Measurements from ENCODE around the gene CA10. TPM values are rescaled to one million over a fixed set of nuclear protein-coding genes. Genes with fewer than 3 reads are reported as not detected.

CA10 gene
- polyA plus RNA-seq, 1 experiment: not detected

DNA sequence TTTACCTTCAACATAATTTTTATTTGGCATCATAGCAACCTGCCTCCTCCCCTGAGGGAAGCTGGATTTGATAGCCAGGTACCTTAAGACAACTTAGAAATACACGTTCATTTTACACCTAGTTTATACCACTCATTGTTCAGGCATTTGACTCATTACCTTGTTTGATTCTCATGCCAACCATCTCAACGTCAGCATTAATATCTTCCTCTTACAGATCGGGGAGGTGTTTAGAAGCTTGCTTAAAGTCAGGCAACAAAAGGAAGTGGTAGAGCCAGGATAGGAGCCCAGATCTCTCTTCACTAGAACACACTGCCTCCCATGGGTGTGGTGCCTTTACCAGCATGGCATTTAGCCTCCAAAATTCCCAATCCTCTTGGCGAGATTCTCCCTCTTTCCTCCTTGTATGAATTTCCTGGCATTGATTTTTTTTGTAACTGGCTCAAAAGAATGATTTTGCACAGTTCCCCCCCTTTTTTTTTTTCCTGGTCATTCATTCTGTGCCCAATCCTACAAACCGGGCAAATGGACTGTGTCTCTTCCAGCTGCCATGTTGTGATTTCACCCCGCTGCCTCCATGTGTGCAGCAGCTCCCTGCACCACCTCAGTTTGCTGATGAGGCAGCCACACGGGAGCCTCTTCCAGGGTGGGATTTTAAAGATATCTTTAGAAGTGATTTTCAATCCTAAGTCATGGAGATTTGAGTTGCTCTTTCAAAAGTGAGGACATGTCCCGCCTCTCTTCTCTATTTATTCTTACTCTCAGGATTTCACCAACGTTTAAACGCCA lies 514.6 kb downstream of the CA10 start:
- Histone ChIP-seq H3K4me3 (ENCODE audit: low read depth, low read length) (no peak overlapping the region), H3K27ac (ENCODE audit: low read depth, low read length) (no peak overlapping the region), H3K27me3 (ENCODE audit: control insufficient read depth, insufficient read depth, low read length) (no peaks in the 10 kb centered on the region), H3K9me3 (ENCODE audit: control insufficient read depth, insufficient read depth, low read length) (peaks cover 25% of the 10 kb centered on the region)
- POLR2A ChIA-PET: no interaction called here
- CTCF ChIA-PET: no interaction called here
- DNase-seq (ENCODE audit: low read depth, low spot score): no peak
- TF ChIP-seq, protein P1, sequence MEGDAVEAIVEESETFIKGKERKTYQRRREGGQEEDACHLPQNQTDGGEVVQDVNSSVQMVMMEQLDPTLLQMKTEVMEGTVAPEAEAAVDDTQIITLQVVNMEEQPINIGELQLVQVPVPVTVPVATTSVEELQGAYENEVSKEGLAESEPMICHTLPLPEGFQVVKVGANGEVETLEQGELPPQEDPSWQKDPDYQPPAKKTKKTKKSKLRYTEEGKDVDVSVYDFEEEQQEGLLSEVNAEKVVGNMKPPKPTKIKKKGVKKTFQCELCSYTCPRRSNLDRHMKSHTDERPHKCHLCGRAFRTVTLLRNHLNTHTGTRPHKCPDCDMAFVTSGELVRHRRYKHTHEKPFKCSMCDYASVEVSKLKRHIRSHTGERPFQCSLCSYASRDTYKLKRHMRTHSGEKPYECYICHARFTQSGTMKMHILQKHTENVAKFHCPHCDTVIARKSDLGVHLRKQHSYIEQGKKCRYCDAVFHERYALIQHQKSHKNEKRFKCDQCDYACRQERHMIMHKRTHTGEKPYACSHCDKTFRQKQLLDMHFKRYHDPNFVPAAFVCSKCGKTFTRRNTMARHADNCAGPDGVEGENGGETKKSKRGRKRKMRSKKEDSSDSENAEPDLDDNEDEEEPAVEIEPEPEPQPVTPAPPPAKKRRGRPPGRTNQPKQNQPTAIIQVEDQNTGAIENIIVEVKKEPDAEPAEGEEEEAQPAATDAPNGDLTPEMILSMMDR (IDR thresholded peaks at IDR 0.05; ENCODE audit: low read depth, low read length): no peak

DNA sequence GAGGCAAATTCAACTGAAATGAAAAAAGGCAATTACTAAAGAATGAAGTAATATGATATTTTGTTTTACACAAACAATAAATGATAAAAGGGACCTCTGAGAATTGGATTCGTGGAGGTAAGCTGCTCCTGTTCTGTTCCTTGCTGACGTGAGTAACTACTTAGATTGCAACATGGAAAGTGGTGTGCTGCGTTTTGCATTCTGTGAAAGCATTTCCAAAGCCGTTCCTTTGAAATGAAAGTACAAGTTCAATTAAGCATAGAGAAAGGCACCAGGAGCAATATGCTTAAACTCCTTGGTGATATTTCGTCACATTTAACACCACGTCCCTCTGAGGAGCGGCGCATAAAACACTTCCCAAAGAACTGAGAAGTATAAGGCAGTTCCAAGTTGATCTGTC lies 516.5 kb downstream of the CA10 start:
- CTCF ChIA-PET: no interaction called here
- POLR2A ChIA-PET: no interaction called here

DNA sequence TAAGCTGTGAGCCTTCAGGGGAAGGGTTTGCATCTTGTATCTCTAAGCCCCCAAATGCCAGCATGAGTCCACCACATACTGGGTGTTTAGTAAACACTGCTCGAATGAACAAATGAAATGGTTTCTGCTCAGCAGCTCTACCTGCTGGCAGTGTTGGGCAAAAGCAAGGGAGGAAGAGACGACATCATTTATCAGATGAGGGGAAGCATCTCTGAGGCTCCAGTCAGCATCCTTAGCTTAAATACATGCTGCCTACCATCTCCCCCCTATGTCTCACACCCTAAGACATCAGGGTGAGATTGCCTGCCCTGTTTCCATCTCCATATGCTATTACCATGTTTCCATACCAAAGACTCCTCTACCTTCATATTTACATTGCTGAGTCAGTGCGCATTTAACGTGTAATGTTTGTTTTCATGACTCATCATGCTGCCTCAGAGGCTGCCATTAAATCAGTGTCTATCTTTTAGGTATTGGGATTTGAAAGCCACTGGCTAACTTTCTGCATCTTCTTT lies 518.3 kb downstream of the CA10 start:
- no peaks in the 10 kb centered on the region for H3K27me3 ChIP-seq (ENCODE audit: control insufficient read depth, insufficient read depth, low read length)
- ChIA-PET CTCF (no interaction called here), POLR2A (no interaction called here)
- H3K9me3 ChIP-seq (ENCODE audit: control insufficient read depth, insufficient read depth, low read length): peaks cover 17% of the 10 kb centered on the region; the same call in 1 of the 2 replicates
- H3K27ac ChIP-seq (ENCODE audit: low read depth, low read length): no peak overlapping the region
- no peak for DNase-seq (ENCODE audit: low read depth, low spot score)
- TF ChIP-seq, protein P1 (IDR thresholded peaks at IDR 0.05; ENCODE audit: low read depth, low read length): no peak
- no peak overlapping the region for H3K4me3 ChIP-seq (ENCODE audit: low read depth, low read length)

More for the DNA sequence above, 516.5 kb downstream of the CA10 start:
- DNase-seq (ENCODE audit: low read depth, low spot score): no peak
- TF ChIP-seq, protein P1 (IDR thresholded peaks at IDR 0.05; ENCODE audit: low read depth, low read length): no peak
- H3K27me3 ChIP-seq (ENCODE audit: control insufficient read depth, insufficient read depth, low read length): no peaks in the 10 kb centered on the region
- no peak overlapping the region for H3K4me3 ChIP-seq (ENCODE audit: low read depth, low read length)
- H3K27ac ChIP-seq (ENCODE audit: low read depth, low read length): no peak overlapping the region
- H3K9me3 ChIP-seq (ENCODE audit: control insufficient read depth, insufficient read depth, low read length): peaks cover 24% of the 10 kb centered on the region; the same call in 1 of the 2 replicates

DNA sequence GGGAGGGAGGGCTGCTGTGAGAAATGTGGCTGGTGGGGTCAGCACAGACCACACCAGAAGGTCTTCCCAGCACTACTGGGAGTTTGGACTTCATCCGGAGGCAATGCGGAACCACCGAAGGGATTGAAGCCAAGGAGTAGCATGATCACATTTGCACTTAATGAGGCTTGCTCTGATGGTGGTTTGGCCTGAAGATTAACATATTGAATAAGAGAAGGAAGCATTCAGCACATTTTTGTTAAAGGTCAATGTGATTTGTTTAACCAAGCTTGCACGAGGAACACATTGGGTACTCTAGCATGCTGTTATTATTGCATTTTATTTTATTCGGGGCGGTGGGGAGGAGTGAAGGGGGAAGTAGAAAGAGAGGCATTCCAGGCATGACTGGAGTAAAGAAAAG lies 519.5 kb downstream of the CA10 start:
- no peak overlapping the region for H3K4me3 ChIP-seq (ENCODE audit: low read depth, low read length)
- no peaks in the 10 kb centered on the region for H3K27me3 ChIP-seq (ENCODE audit: control insufficient read depth, insufficient read depth, low read length)
- ChIA-PET CTCF (no interaction called here), POLR2A (no interaction called here)
- no peak for DNase-seq (ENCODE audit: low read depth, low spot score)
- TF ChIP-seq, protein P1 (IDR thresholded peaks at IDR 0.05; ENCODE audit: low read depth, low read length): no peak
- peaks cover 14% of the 10 kb centered on the region; the same call in 1 of the 2 replicates for H3K9me3 ChIP-seq (ENCODE audit: control insufficient read depth, insufficient read depth, low read length)
- no peak overlapping the region for H3K27ac ChIP-seq (ENCODE audit: low read depth, low read length)

DNA sequence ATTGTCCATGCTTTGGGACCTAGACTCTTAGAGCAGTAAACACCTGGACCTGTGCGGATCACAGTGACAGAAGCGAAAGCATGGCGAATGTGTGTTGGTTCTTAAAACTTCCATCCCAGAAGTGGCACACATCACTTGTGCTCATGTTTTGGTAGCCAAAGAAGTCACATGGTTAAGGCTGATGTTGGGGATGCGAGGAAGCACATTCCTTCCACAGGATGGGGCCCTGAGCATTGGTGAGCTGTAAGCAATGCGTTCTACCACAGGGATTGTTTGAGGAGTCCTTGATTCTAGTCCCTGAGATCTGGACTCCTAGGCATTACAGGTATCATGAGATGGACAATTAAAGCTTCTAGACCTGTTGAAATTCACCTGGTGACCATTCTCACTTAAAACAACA lies 522.2 kb downstream of the CA10 start:
- no peak overlapping the region for H3K27ac ChIP-seq (ENCODE audit: low read depth, low read length)
- H3K27me3 ChIP-seq (ENCODE audit: control insufficient read depth, insufficient read depth, low read length): no peaks in the 10 kb centered on the region
- CTCF ChIA-PET: no interaction called here
- peaks cover 15% of the 10 kb centered on the region; the same call in 1 of the 2 replicates for H3K9me3 ChIP-seq (ENCODE audit: control insufficient read depth, insufficient read depth, low read length)
- POLR2A ChIA-PET: no interaction called here
- TF ChIP-seq, protein P1 (IDR thresholded peaks at IDR 0.05; ENCODE audit: low read depth, low read length): no peak
- DNase-seq (ENCODE audit: low read depth, low spot score): no peak
- no peak overlapping the region for H3K4me3 ChIP-seq (ENCODE audit: low read depth, low read length)
